Kidney tubule cell (primary cell): ENCODE results near the gene MARCO.
A peak's percentile ranks its signal among the peaks of the same experiment; 100 is the strongest.
"Not testable (repeated sequence)": the region's sequence is repeated elsewhere in the genome, so short reads cannot be mapped to it uniquely, and the experiment has no call there.

Experiments
- DNase-seq: peaks from one replicate; pipeline ENCODE4 v3.0.0-alpha.2; 2018; ENCODE audit warnings: low spot score

Gene MARCO

DNA sequence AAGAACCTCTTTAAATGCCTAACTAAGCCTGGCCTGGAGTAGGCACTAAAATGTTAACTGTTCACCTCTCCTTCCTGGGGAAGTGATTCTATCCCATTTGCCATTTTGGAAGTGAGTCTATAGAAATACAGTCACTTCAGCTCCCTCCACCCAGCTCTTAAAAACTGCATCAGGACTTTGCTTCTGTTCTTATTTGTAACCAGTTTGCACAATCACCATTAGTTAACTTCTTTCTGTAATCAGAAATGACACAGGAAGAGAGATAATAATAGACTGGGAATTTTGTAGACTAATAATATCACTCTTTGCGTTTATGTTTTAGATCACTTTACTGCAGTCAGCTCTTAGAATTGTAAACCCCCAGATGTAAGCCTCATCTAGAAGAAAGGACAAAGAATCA, 16.0 kb upstream of the MARCO start:
- DNase-seq = no peak

DNA sequence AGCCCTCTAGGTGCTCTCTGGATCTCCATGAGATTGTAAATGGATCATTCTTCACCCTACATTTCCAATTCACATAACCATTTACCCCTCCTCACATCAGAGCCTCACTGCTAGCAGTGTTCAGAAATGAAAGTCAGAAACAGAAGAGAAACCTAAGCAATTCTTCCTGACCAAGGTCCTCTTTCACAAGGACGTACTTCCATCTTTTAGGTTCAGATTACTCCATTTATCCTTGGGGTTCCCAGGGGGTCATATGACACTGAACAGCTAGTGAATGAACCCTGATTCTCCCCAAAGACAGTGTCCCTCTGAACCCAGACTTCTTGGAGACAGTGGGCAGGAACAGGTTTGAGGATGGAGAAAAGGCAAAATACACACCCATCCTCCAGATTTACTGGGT, 12.9 kb upstream of the MARCO start:
- DNase-seq = no peak

DNA sequence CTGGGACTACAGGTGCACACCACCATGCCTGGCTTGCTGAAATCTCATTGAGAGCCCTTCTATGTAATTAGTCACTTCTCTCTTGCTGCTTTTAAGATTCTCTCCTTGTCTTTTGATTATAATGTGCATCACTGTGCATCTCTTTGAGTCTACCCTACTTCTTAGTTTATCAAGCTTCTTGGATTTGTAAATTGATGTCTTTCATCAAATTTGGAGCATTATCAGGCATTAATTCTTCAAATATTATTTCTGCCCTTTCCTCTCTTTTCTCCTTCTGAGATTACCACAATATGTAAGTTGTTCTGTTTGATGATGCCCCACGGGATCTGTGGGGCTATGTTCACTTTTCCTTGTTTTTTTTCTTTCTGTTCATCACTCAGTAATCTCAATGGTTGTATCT, 9.0 kb upstream of the MARCO start:
- DNase-seq = no peak

DNA sequence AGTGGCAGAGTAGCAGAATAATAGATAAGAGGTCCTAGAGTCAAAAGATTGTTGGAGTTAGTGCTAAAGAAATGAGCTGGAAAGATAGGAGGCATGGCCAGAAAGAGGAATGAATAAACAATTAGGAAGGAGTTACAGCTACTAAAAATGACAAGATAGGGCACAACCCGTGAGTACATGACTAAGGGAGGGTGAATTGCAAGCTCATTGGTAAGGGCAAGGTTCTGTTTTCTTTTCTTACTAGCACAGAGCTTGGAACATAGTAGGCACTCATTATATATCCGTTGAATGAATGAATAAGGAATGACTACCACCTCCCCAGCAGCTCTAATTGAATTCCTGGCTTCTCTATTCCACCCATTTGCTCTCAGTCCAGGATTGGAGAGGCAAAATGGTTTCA, 5.7 kb upstream of the MARCO start:
- DNase-seq = no peak

DNA sequence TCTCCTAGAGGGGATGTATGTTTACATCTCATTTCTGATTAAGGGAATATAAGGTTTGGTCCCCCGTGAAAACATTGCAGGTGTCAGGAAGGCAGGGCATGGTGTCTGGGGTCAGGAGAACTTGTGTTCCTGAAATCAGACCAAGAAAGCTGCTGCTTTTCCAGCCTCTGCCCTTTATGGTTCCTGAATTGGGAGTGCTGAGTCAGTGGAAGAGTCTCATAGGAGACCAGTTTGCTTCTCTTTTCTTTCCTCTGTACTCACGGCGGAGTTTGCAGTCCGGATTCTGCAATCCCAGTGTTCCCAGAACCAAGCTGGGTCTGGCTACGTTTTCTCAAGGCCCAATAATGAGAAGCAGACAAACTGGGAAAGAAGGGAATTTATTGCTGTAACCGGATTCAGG, 5.1 kb upstream of the MARCO start:
- DNase-seq = no peak

DNA sequence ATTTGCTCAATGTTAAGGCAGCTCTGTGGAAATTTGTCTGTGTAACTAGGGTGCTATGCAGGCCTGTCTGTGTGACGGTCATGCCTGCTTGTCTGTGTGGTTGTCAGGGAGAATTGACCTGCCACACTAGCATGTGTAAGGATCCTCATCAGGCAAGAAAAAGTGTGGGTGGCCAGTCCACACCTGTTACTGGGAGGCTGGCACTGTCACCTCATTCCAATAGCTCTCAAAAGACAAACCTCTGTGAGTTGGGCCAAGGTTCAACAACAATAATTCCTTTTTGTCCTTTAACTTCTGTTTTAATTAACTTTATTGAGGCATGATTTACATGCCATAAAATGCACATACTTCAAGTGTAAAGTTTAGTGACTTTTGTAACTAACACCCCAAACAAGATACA, 4.2 kb upstream of the MARCO start:
- no peak for DNase-seq

DNA sequence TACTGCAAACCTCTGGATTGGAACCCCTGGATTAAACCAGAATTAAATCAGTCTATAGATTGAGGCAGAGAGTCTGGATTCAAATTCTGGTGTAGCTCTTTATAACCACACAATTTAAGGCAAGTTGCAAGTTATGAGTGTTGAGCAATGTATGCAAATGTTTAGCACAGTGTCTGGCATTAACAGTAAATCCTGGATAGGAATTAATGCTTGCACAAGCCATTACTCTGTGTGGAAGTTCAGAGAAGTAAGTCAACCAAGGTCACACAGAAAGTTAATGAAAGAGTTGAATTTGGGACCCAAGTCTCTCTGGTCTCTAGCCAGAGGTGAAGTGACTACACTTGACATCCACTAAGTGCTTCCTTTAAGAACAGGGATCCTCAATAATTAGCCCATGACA, 2.0 kb upstream of the MARCO start:
- no peak for DNase-seq

DNA sequence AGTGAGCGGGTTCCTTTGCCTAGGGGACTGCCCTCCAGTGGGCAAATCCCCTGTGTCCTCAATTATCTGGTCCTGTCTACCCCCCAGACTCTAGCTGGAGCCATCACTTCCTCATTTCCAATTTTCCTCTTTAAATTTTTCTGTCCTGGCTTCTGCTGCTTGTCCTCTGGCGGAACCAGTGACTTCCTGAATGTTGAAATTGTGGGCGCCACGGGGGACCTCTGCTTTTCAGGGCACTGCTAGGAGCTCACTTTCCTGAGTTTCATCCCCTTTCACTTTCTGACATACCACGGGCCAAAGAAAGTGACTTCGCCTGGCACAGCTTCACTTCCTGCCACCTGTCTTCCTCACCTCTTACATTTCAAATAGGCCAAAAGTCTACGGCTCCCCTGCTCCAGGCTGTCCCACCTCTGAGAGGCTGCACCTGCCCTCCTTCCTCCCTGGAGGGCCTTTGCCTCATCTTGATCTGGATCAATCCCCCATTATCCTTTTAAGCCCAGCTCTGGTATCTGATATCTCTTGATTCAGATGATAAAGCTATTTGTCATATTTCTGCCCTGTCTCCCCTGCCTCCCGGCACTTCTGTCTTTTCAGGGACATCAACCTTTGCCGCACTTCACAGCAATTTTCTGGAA, 1.4 kb upstream of the MARCO start:
- no peak for DNase-seq

DNA sequence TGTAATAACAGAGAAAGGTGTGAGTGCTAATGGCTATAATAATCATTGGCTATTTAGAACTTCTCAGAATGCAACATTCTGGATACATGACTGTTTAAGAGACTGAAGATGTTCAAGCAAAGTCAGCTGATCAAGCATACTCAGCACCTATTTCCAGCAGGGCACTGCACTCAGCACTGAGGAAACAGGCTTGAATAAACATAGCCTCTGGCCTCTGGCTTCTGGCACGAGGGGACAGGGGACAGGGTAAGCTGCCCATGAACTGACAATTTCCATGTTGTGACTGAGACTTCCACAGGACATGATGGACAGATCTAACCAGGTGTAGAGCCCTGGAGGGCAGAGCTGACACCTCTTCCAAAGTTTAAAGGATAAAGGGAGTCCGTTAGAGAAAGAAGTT, 1.3 kb downstream of the MARCO start:
- DNase-seq = no peak

DNA sequence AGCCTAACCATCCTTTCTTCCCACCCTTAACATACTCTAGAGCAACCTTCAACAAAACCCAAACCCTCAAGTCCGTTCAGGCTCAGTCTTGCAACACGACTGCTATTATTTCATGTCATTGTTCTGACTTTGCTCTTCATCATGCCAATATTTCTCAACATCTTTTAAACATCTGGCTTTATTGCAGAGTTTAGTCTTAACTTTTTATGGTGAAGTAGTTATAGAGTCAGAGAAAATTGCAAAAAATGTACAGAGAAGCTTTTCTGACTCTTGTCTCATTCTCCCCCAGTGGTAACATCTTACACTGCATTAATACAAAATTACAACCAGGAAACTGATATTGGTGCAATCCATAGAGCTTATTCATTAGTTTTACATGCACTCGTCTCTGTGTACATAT, 3.9 kb downstream of the MARCO start:
- no peak for DNase-seq

DNA sequence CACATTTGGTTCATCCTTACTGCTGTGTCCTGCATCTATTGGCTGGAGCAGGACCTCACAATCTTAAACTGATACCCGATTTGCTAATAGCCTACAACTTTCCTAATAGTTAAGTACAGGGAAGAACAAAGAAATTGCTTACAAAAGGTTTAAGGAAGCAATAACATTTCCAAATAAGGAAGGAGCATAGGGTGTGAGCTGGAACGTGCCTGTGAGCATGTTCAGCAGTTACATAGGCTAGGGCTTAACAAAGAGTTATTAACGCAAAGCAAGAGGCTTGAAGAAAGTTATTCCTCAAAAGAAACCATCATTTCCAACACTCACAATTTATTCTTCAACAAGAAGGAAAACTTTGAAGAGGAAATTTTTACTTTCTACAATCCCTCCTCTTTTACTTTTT, 6.3 kb downstream of the MARCO start:
- not testable (repeated sequence) for DNase-seq

DNA sequence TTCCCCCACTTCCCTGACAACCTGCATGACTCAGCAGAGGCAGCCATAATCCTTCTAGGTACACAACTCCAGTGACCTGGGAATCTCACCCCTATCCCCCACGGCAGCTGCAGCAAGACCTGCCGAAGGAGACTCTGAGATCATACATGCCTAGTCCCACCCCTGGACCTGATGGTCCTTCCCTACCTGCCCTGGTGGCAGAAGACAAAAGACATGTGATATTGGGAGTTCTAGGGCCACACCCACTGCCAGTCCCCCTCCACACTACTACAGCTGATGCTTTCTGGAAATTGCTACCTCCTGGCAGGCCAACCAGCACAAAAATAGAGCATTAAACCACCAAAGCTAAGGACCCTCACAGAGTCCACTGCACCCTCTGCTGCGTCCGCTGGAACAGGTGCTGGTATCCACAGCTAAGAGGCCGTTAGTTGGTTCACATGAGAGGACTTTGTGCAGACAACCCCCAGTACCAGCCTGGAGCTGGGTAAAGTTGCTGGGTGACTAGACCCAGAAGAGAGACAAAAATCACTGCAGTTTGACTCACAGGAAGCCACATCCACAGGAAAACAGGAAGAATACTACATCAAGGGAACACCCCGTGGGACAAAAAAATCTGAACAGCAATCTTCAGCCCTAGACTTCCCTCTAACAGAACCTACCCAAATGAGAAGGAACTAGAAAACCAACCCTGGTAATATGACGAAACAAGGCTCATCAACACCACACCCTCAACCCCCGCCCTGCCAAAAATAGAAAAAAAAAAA, 12.5 kb downstream of the MARCO start:
- peak; percentile 50 for DNase-seq

DNA sequence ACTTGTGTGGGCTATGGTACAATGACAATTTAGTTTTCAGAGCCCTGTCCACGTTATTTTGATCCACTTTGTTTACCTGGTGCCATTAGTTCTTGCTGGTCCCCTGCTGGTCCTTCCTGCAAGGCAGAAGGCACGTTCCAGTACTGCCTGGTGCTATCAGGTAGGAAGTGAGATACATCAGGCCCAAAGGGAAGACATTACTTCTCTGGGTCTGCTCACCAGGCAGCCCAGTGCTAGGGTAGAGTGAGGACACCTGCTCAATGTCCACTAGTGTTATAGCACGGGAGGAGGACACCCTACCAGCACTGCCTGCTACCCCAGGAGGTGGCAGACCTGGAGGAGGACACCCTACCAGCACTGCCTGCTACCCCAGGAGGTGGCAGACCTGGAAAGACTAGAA, 23.7 kb downstream of the MARCO start:
- no peak for DNase-seq

DNA sequence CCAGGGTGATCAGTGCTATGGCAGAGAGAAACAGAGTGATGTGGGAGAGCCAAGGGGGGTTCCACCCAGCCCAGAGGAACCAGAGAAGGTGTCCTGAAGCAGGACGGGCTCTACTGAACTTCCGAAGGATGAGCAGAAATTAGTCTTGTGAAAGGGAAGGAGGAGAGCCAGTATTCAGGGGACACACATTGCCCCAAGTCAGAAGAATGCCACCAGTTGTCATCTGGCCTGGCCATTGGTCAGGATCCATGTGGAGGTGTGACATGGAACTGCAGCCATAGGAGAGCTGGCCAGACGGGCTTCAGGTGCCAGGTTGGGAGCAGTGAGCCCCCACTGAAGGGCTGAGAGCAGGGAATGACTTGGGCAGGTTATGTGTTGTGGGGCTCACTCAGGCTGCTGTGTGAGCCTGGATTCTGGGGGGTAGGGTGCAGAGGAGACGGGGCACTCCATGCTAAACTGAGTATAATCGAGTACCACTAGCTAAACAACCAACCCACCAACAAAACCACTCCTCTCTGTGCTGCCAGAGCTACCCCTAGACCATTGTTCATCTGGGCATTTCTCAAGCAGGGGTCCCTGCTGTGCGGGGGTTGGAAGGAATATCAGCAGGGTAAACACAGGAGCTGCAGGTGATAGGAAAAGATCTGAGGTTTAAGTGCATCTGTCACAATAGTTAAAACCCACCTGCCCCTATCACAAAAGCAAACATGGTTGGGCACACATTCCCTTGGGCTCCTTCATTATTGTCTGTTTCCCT, 25.3 kb downstream of the MARCO start:
- DNase-seq = no peak

DNA sequence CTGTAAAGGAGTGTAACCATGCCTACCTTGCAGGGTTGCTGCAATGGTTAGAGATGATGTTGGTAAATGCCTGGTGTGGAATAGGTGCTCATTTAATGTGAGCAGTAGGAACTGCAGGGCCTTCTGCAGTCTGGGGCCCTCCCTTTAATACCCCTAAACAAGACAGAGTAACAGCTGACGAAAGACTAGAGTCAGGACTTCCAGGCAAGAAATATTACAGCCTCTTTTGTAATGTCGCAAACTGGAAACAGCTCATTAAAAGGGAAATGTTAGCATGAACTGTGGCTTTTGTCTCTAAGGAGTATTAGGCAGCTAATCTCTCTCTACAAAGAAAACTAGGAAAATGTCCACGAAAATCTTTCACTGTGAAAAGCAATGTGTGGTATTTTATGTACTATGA, 26.0 kb downstream of the MARCO start:
- no peak for DNase-seq

DNA sequence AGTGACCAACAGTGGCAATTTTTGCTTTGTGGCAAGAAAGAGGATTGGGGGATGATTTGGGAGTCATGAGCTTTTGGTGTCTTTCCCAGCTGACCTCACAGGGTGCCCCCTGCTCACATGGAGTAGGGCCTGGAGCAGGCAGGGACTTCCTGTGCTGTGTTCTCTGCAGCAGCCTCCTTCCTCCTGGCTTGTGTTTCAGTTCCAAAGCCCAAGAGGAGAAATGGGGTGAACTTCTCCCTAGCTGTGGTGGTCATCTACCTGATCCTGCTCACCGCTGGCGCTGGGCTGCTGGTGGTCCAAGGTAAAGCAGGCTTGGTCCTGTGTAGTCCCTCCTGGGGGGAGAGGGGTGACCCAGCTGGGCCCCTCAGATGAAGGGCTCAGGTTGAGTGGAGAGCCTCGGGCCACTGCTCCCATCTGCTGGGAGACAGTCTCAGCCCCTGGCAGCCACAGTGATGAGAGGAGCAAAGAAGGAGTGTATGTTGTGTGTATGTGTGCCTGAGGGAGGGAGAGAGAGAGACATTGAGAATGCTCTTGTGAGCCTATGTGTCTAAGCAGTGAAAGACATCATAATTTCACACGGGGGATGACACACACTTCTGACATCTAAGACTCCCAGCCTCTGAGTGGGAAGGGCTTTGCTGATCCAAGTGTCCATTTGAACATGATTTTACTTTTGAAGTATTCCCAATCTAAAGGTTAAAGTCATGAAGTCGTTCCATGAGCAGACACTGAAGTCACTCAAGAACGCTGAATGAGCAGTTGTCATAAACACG, 27.2 kb downstream of the MARCO start:
- DNase-seq = peak; percentile 33

DNA sequence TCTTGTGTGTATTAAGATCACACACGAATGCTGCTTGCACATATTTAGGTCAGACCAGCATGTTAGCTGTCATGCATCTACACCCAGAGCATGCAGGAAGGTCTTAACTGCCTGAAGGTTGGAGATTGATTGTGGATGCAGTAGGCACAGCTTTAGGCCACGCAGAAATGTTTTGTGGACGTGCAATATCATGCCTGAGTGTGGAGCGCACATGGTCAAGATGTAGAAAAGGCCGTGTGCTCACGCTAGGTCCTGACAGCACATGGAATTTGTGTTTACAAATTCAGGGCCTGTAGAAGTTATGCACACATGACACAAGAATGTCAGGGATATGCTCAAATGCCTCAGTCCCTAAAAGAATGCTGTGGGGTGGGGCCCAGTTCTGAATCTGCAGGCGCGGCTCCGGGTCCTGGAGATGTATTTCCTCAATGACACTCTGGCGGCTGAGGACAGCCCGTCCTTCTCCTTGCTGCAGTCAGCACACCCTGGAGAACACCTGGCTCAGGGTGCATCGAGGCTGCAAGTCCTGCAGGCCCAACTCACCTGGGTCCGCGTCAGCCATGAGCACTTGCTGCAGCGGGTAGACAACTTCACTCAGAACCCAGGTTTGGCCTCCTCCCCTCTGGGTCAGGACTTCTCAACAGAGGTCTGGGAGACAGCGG, 27.9 kb downstream of the MARCO start:
- peak; percentile 30 for DNase-seq

DNA sequence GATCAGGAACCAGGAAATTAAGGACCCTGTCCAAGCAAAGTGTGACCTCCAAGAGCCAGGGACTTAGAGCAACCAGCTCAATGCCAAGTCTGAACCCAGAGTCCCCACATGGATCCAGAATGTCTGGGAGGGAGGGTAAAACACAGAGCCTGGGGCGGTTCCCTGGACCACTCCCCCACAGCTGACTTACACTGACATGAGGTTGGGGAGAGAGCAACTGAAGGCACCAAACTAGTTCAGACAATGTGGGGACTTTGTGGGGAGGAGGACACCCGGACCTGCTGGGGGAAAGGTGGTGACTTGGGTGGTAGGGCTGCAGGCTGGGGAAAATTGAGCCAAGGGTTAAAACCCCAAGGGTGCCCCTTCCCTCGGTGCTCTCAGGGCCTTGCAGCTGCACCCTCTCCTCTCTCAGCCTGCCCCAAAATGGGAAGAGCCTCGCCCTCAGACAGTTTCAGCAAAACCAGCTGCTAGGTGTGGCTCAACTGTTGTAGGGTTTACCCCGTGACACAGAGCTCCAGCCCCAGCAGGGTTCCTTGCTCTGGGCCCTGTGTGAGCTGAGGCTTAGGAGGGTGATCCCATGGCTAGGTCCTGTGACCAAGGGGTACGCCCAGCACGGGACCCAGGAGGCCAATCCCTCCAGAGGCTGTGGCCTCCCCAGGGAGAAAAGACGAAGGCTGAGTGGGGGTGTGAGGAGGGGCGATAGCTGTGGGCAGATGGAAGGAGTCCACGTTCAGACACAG, 28.6 kb downstream of the MARCO start:
- no peak for DNase-seq

DNA sequence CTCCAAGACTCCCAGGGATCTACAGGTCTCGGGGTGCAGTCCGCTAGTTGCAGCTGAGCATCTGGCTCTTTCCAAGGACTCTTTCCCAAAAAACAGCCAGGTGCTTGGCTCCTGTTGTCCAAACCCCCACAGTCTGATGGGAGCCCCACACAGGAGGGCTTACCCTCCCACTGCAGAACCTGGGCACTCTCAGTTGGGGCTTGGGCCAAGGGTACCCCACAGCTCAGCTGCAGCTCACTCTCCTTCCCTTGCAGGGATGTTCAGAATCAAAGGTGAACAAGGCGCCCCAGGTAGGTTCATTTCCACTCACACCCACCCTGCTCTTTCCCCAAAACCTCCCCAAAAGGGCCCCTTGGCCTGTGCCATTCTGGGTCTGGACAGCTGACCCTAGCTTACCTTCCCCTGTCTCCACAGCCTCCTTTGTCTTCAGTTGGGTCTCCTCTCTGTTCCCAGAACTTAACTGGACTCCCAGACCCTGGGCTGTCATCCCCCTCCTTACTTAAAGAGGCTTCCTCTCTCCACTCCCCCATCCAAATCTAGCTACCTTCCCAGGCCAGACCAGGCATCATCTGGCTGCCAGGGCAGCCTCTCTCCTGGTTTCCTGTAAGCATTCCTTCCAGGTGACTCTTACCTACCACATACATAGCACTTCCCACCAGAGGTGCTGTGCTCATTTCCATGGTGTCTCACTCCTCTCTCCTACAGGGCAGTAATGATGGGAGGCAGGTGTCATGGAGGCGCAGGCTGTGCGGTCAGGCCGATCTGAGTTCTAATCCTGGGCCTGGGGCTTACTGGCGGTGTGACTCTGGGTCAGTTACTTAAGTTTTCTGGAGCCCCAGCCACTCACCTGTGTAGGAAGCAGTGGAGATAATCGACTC, 29.5 kb downstream of the MARCO start:
- peak; percentile 91 for DNase-seq

DNA sequence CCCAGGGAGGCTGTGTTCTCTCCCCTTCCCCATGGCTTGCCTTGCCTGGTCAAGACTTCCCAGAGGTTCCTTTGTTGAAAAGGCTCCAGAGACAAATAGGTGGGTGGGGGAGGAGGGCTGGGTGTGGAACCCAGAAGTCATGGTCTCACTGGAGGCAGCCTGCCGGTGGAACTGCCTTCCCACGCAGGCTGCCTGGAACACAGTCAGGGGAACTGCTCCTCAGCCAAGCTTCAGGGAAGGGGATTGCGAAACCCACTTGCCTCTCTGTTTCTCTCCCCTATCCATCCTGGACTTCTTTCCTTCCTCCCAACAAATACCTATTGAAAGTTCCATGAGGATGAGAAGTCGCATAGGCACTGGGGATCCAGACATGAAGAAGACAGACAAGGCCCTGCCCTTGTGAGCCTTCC, 31.6 kb downstream of the MARCO start:
- no peak for DNase-seq
